H54 (cell line): ENCODE data around the gene ZDHHC6.
"Not testable (repeated sequence)": the region's sequence is repeated elsewhere in the genome, so short reads cannot be mapped to it uniquely, and the experiment has no call there.

ENCODE experiments used
- DNase-seq: peaks from one replicate; pipeline ENCODE4 v3.0.0; 2011; ENCODE audit warnings: low spot score, mixed read lengths; ENCODE audit not compliant: insufficient read length
- FAIRE-seq: peaks from 3 replicates; lab custom pipeline; 2011; peaks lifted over from hg19 to GRCh38; lab: Jason Lieb, UNC
- POLR2A ChIP-seq: IDR thresholded peaks from 2 replicates; pipeline ENCODE4 v1.6.1; 2011; ENCODE audit warnings: low read depth, mild to moderate bottlenecking, low read length

Gene ZDHHC6

DNA sequence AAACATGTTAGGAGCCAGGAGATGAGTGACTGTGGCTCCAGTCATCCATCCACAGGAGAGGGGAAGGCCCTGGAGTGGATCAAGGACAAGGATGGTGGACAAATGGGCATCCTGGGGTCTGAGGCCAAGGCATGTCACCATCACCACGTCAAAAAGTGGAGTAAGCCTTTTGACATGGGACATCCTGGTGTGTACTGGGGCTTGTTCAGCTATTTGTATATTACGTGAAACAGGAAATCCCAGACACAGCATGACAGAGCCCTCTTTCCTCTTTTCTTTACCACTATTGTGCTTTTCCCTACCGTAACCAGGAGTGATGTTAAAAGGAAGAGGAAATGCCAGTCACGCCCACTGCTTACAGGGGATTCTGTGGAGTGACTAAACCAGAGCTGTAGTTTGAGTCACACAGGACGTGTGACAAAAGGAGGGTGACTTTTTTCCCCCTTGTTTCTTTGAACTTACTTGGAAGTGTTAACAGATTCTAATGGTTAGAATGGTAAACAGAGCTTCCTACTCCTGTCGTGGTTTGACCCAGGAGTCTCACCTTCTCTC is 57.4 kb downstream of the ZDHHC6 start:
- TF ChIP-seq POLR2A: no peak
- DNase-seq: peak; percentile 47
- peak; percentile 87 for FAIRE-seq

DNA sequence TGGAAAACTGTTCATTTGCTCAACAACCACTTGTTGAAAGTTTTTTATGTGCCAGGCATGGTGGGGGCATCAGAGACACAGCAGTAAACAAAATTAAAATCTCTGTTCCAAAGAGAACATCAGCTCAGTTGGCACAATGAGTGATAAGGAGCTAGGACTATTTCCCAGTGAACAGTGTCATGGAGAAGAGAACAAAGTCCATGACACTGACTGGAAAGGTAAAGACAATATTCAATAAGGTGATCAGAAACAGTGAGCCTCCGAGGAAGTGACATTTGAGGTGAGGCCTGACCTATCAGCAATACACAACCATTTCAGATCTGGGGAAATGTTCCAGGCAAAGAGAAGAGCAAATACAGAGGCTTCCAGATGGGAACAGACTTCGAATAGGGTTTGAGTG is 58.2 kb downstream of the ZDHHC6 start:
- no peak for TF ChIP-seq POLR2A
- FAIRE-seq (no peak), DNase-seq (no peak)

DNA sequence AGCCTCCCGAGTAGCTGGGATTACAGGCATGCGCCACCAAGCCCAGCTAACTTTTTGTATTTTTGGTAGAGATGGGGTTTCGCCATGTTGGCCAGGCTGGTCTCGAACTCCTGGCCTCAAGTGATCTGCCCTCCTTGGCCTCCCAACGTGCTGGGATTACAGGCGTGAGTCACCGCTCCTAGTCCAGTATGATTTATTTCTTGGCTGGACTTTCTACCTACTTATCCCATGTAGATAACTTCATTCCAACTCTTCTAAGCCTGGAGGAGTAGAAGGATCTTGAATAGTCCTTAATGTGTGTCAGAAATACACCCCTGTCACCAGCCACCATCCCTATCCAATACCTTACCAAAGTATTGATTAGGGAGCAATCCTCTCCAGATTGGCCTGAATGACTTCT is 58.7 kb downstream of the ZDHHC6 start:
- not testable (repeated sequence) for DNase-seq, FAIRE-seq

DNA sequence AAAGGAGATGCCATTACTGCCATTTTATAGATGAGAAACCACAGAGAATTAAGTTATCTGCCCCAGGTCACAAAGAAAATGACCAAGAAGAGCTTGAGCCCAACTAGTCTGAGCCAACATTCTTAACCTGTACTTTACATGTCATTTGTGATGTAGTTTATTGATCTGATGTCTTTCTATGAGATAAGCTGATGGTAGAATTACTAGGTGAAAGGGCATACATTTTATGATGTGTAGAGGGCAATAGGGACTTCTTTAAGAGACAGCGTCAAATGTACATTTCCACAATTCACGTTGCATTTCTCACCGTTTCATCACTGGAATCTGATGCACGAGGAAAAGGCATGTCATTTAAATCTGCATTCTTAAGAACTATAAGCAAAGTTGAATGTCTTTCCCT is 61.5 kb downstream of the ZDHHC6 start:
- DNase-seq (no peak), FAIRE-seq (no peak)
- TF ChIP-seq POLR2A: no peak

DNA sequence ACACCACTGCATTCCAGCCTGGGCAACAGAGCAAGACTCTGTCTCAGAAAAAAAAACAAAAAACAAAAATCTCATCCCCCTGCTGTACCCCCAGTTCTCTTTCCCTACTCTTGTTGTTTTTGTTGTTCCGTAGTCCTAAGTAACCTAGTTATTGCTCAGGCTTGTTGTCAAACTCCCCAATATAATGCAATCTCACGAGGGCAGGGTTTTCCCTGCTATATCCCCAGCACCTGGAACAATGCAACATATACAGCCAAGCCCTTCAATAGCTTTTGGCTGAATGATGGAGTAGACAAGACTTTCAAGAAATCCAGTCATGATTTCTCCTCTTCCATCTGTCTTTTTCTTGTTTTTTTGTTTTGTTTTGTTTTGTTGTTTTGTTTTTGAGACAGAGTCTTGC is 62.6 kb downstream of the ZDHHC6 start:
- FAIRE-seq (no peak), DNase-seq (no peak)

DNA sequence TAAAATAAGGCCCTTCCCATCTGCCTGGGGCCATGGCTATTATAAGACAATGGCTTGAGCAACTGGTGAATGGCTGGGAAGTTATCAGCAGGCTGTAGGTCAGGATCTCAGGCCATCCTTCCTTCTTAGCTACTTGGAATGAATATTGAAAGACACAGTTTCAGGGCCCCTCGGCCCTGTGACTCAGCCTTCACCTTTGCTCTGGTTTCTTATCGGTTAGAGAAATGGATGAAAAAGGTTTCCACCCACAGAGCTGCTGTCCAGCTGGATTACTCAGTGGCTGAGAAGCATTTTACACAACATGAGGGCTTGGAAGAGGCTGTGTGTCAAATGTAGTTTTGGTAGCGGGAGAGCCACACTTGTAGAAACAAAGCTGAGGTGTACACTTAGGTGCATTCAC is 63.4 kb downstream of the ZDHHC6 start:
- FAIRE-seq (peak; percentile 48), DNase-seq (peak; percentile 54)
- no peak for TF ChIP-seq POLR2A

More for the DNA sequence above, 62.6 kb downstream of the ZDHHC6 start:
- no peak for TF ChIP-seq POLR2A

DNA sequence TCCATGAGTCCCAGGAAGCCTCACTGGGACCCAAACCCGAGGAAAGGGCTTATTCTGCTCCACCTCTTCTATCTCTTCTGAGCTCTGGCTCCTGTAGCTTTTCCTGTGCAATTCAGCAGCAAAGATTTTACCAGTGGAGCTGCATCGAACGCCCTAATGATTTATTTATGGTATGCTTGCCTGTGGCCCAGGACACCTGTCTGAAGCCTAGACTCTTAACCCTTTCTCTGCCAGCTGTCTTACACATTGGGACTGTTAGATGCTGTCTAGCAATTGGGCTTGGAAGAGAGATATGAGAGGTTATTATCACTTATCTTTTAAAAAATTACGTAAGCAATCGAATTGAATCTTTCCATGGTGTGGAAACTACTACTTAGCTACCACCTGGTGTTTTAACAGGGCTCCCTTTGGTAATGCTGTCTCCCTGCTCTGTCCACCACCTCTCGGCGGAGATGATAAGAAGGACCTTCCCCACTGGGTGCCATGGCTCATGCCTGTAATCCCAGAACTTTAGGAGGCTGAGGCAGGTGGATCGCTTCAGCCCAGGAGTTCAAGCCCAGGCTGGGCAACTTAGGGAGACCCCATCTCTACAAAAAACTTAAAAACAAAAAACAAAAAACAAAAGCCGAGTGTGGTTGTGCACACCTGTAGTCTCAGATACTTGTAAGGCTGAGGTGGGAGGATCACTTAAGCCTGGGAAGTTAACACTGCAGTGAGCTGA is 64.0 kb downstream of the ZDHHC6 start:
- DNase-seq (no peak), FAIRE-seq (no peak)
- TF ChIP-seq POLR2A: no peak
